HepG2 (cell line): ENCODE results near the gene FLT3LG. TPM values are rescaled to one million over a fixed set of nuclear protein-coding genes. Genes with fewer than 3 reads are reported as not detected.
A peak's percentile ranks its signal among the peaks of the same experiment; 100 is the strongest.

ENCODE experiments used
- ATAC-seq: fragments of 200-7000 bp; cut with Tn5 transposase; 3 replicates; pipeline ENCODE4 v1.9.1; 2020; ENCODE audit warnings: mild to moderate bottlenecking, moderate library complexity
- BruUV-seq: library from RNA; stranded (reverse); fragments of 400-500 nt; replicated peaks from 2 replicates; lab custom pipeline; 2021; lab: Mats Ljungman, UMichigan
- CTCF ChIA-PET: fragments of 300-600 bp; formaldehyde crosslinking; extraction: SDS; loops from one replicate; lab custom pipeline; 2021; ENCODE audit warnings: low total read pairs, inconsistent platforms, low intra/inter-chr PET ratio; lab: Yijun Ruan, JAX
- POLR2A ChIA-PET: fragments of 350-600 bp; sonication (Branson Sonifier 250); formaldehyde crosslinking; loops from one replicate; lab custom pipeline; 2020; ENCODE audit warnings: antibody characterized with exemption, inconsistent platforms; lab: Yijun Ruan, JAX
- DNase-seq: peaks from one replicate; pipeline ENCODE4 v3.0.0-alpha.2; 2015; ENCODE audit warnings: low spot score
- FAIRE-seq: peaks from 3 replicates; lab custom pipeline; 2011; peaks lifted over from hg19 to GRCh38; lab: Jason Lieb, UNC
- H2AFZ ChIP-seq: one replicate; pipeline ENCODE4 v1.6.1; 2011; ENCODE audit warnings: low read length, inconsistent platforms
- H3K27ac ChIP-seq: fragments of 300-600 bp; 3 replicates; pipeline ENCODE4 v1.8.0; 2011; ENCODE audit warnings: mixed run types, mild to moderate bottlenecking, mixed read lengths, low read length, inconsistent platforms; ENCODE audit not compliant: insufficient read depth; ENCODE audit errors: extremely low read length
- H3K27me3 ChIP-seq, 2 experiments: fragments of 200-600 bp in 1 of 2; 2 replicates in 1 of 2; 3 replicates in 1 of 2; pipeline versions ENCODE4 v1.6.0 to v1.8.0; 2011; ENCODE audit warnings: low read length in 2 of 2, mild to moderate bottlenecking in 2 of 2, moderate library complexity in 2 of 2, inconsistent platforms in 1 of 2; ENCODE audit not compliant: insufficient read depth in 2 of 2, control insufficient read depth in 1 of 2
- H3K36me3 ChIP-seq, 2 experiments: fragments of 200-600 bp in 1 of 2; replicated peaks in 1 of 2; 2 replicates in 1 of 2; 3 replicates in 1 of 2; pipeline versions ENCODE4 v1.5.1 to v1.8.0; 2011; ENCODE audit warnings: low read length in 2 of 2, inconsistent platforms in 1 of 2; ENCODE audit not compliant: insufficient read depth in 2 of 2, control insufficient read depth in 1 of 2
- H3K4me1 ChIP-seq: 2 replicates; pipeline ENCODE4 v1.5.1; 2012; ENCODE audit warnings: low read length, inconsistent platforms; ENCODE audit not compliant: insufficient read depth
- H3K4me2 ChIP-seq: 2 replicates; pipeline ENCODE4 v1.6.0; 2011; ENCODE audit warnings: low read depth, low read length, inconsistent platforms
- H3K4me3 ChIP-seq, 3 experiments: fragments of 200-600 bp in 1 of 3; sonication (generic), shearing (Covaris generic) in 1 of 3; replicated peaks in 1 of 3; 2 replicates each; pipeline ENCODE4 v1.5.1; 2011 to 2016; ENCODE audit warnings: low read length in 3 of 3, inconsistent platforms in 2 of 3, low read depth in 2 of 3, mild to moderate bottlenecking in 2 of 3, control low read depth in 1 of 3, mixed read lengths in 1 of 3; ENCODE audit not compliant: insufficient read depth in 1 of 3
- H3K79me2 ChIP-seq: one replicate; pipeline ENCODE4 v1.6.1; 2011; ENCODE audit warnings: low read length, inconsistent platforms; ENCODE audit not compliant: insufficient read depth
- H3K9ac ChIP-seq: 2 replicates; pipeline ENCODE4 v1.6.0; 2011; ENCODE audit warnings: mild to moderate bottlenecking, low read depth, low read length, inconsistent platforms; ENCODE audit not compliant: insufficient read depth
- H3K9me3 ChIP-seq: 2 replicates; pipeline ENCODE4 v1.5.1; 2012; ENCODE audit warnings: mild to moderate bottlenecking, low read length
- H4K20me1 ChIP-seq: 2 replicates; pipeline ENCODE4 v1.6.0; 2011; ENCODE audit warnings: inconsistent platforms, mild to moderate bottlenecking, low read length, moderate library complexity; ENCODE audit not compliant: insufficient read depth
- CEBPG ChIP-seq: IDR thresholded peaks from 2 replicates; pipeline ENCODE4 v1.6.1; 2016
- GABPA ChIP-seq, 2 experiments: IDR thresholded peaks; 2 replicates each; pipeline ENCODE4 v1.6.1; 2011 to 2016; ENCODE audit warnings: low read depth in 2 of 2, low read length in 1 of 2, missing biosample characterization in 1 of 2, missing genetic modification characterization in 1 of 2
- HNRNPK ChIP-seq: fragments of 200-400 bp; formaldehyde crosslinking; IDR thresholded peaks from 2 replicates; pipeline ENCODE4 v1.6.1; 2018; ENCODE audit warnings: low read length, low read depth, moderate library complexity, mild to moderate bottlenecking; ENCODE audit not compliant: poor library complexity, severe bottlenecking
- SMC3 ChIP-seq: IDR thresholded peaks from 2 replicates; pipeline ENCODE4 v1.6.1; 2011; ENCODE audit warnings: low read length, improper control_type of control experiment
- ZEB1 ChIP-seq: IDR thresholded peaks from 2 replicates; pipeline ENCODE4 v1.6.1; 2012; ENCODE audit warnings: mild to moderate bottlenecking, low read depth, inconsistent platforms; ENCODE audit not compliant: insufficient replicate concordance
- ZNF564 ChIP-seq: sonication (generic); formaldehyde crosslinking; IDR thresholded peaks from 2 replicates; pipeline ENCODE4 v1.8.1; 2023; ENCODE audit warnings: mild to moderate bottlenecking, missing genetic modification reagents
- WGBS: methylation state at CpG from one replicate; pipeline ENCODE4 v1.1.6; 2017; ENCODE audit warnings: low lambda C conversion rate; 5-methylcytosine and 5-hydroxymethylcytosine counted together
- in situ Hi-C: cut with HindIII; loops from 2 replicates; pipeline ENCODE4 v1.10.0; 2017; ENCODE audit warnings: low pct_unique_long_range_greater_than_20kb; ENCODE audit not compliant: extremely low pct_ligation_motif_present
- intact Hi-C: fragments of 100-400 bp; cut with micrococcal nuclease; formaldehyde crosslinking; loops from one replicate; pipeline ENCODE4 v1.10.0; 2022; ENCODE audit not compliant: unreplicated experiment
- polyA plus RNA-seq, 8 experiments: library from polyadenylated mRNA; depleted of rRNA in 3 of 8; stranded (reverse) in 7 of 8; unstranded in 1 of 8; fragments of >200 nt; fragmentation: Illumina TruSeq in 4 of 8; extraction: Trizol in 4 of 8; gene quantifications; 2 replicates each; pipeline versions ENCODE4 v1.2.1 to v1.2.3, GENCODE V29; 2011 to 2016; ENCODE audit warnings: low read depth in 4 of 8, missing spikeins in 1 of 8, mixed read lengths in 1 of 8; ENCODE audit not compliant: insufficient read depth in 1 of 8
- total RNA-seq, 5 experiments: library from RNA; depleted of rRNA; stranded (reverse); fragments of >200 nt; fragmentation: Illumina TruSeq; extraction: Trizol; gene quantifications; 2 replicates each; pipeline ENCODE4 v1.2.3, GENCODE V29; 2016; ENCODE audit warnings: low read depth in 1 of 5
- TF ChIP-seq, protein P1 (sequence below): fragments of 450-650 bp; IDR thresholded peaks from 2 replicates; pipeline ENCODE4 v1.6.1; 2017; ENCODE audit warnings: mild to moderate bottlenecking

FLT3LG gene
- total and polyA plus RNA-seq, 2 of the 13 experiments (the other 11 are each of a cell fraction or from before 2014, with no cell fraction given): 1.5 to 2.6 TPM

GRCh38 chr19:49441210-49441959 is 32.6 kb upstream of the FLT3LG start, which contains the start of gene SLC17A7:
SLC17A7 (minus strand) TSS chr19:49441527; CDS start chr19:49441379, 148 bp downstream.
- H3K27me3 ChIP-seq: peaks cover 8 to 56% of the 10 kb centered on the region in 2 experiments
- 10% methylated on average over 20 of the region's 56 CpGs for WGBS
- CTCF ChIA-PET: no interaction called here
- FAIRE-seq (no peak), DNase-seq (no peak), ATAC-seq (no peak)
- TF ChIP-seq ZEB1: no peak
- TF ChIP-seq ZNF564 (CRISPR knock-in tag): peak; percentile 97
- POLR2A ChIA-PET: interaction anchor here (1.0 to 2.1 kb wide), 4 partner anchors 10 to 80 kb away, joined by 3 to 21 read pairs (median 14); partner anchors contain the start of genes ALDH16A1 and PIH1D1
- H4K20me1 ChIP-seq: peaks cover 5% of the 10 kb centered on the region; the same call in 1 of the 2 replicates
- BruUV-seq: no TSS peak
- H3K4me2 ChIP-seq: peak within 1 kb of the TSS; percentile 75
- no peaks in the 10 kb centered on the region for H3K79me2 ChIP-seq
- H3K4me1 ChIP-seq: peaks cover 18% of the 10 kb centered on the region
- H3K27ac ChIP-seq: no peak within 1 kb of the TSS
- no peaks in the 10 kb centered on the region for H3K9me3 ChIP-seq
- H3K4me3 ChIP-seq: peak within 1 kb of the TSS; percentile 26 to 76 (median 70); a peak in 4 of 6 replicates
- H3K36me3 ChIP-seq: peaks cover 0 to under 1% of the 10 kb centered on the region in 2 experiments; a peak in 1 of 5 replicates
- no peak within 1 kb of the TSS for H3K9ac ChIP-seq
- no peak within 1 kb of the TSS for H2AFZ ChIP-seq
- in situ Hi-C loops (no loop called here), intact Hi-C loops (no loop called here)

DNA sequence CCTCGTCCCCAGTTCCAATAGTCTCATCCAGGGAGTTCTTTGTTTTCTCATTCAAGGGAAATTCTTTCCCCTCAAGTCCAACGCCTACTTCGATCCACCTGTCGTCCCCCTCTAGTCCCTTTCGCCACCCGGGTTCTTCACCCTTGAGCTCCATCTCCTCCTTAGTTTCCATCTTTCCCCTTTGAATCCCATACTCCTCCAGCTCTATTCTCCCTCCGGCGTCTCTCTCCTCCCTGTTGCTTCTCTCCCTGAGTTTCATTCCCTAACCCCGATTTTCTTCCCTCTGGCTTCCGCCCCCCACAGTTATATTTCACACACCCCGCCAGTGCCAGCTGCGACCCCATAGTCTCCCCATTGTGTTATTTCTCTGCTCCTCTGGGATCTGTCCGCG is 32.1 kb upstream of the FLT3LG start:
- no TSS peak for BruUV-seq
- Histone ChIP-seq H3K36me3 (peaks cover 0 to 6% of the 10 kb centered on the region in 2 experiments; a peak in 3 of 5 replicates), H3K4me1 (peaks cover 24% of the 10 kb centered on the region), H4K20me1 (peaks cover 5% of the 10 kb centered on the region; the same call in 1 of the 2 replicates), H3K9me3 (no peaks in the 10 kb centered on the region), H3K27ac (no peak overlapping the region), H2AFZ (no peak overlapping the region), H3K4me2 (peak overlapping the region; percentile 75), H3K79me2 (no peaks in the 10 kb centered on the region), H3K4me3 (peak overlapping the region in 2 of 3 experiments; percentile 26 to 76; a peak in 2 of 6 replicates), H3K27me3 (peaks cover 7 to 52% of the 10 kb centered on the region in 2 experiments; a peak in 4 of 5 replicates), H3K9ac (no peak overlapping the region)
- no peak for DNase-seq
- no peak for ATAC-seq
- no peak for FAIRE-seq
- in situ Hi-C loops: no loop called here
- 37% methylated on average over 14 of the region's 14 CpGs for WGBS
- CTCF ChIA-PET: interaction anchor here (2.3 kb wide), 1 partner anchor 50 kb away, joined by 45 read pairs; no protein-coding TSS in a partner anchor
- intact Hi-C loops: no loop called here
- TF ChIP-seq HNRNPK (peak; percentile 29), GABPA (IDR thresholded peaks at IDR 0.05; ENCODE audit: low read depth, low read length) (no peak), GABPA (CRISPR knock-in tag; IDR thresholded peaks at IDR 0.05; ENCODE audit: low read depth) (no peak), CEBPG (CRISPR knock-in tag) (no peak), SMC3 (no peak)
- TF ChIP-seq, protein P1, sequence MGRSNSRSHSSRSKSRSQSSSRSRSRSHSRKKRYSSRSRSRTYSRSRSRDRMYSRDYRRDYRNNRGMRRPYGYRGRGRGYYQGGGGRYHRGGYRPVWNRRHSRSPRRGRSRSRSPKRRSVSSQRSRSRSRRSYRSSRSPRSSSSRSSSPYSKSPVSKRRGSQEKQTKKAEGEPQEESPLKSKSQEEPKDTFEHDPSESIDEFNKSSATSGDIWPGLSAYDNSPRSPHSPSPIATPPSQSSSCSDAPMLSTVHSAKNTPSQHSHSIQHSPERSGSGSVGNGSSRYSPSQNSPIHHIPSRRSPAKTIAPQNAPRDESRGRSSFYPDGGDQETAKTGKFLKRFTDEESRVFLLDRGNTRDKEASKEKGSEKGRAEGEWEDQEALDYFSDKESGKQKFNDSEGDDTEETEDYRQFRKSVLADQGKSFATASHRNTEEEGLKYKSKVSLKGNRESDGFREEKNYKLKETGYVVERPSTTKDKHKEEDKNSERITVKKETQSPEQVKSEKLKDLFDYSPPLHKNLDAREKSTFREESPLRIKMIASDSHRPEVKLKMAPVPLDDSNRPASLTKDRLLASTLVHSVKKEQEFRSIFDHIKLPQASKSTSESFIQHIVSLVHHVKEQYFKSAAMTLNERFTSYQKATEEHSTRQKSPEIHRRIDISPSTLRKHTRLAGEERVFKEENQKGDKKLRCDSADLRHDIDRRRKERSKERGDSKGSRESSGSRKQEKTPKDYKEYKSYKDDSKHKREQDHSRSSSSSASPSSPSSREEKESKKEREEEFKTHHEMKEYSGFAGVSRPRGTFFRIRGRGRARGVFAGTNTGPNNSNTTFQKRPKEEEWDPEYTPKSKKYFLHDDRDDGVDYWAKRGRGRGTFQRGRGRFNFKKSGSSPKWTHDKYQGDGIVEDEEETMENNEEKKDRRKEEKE: no peak
- POLR2A ChIA-PET: interaction anchor here (1.0 to 2.1 kb wide), 4 partner anchors 10 to 81 kb away, joined by 3 to 21 read pairs (median 11); partner anchors contain the start of genes ALDH16A1 and PIH1D1
